ENCODE data around the gene KAZN.
A peak's percentile ranks its signal among the peaks of the same experiment; 100 is the strongest.

Gene KAZN

GRCh38 chr1:14919751-14920150, 321.3 kb downstream of the KAZN start:
- TF ChIP-seq CTCF (IDR thresholded peaks at IDR 0.05; ENCODE audit: control insufficient read depth, extremely low read depth, insufficient read depth) = no peak
- H3K4me3 ChIP-seq (ENCODE audit: low read depth, low read length) = no peak overlapping the region
- no peak for DNase-seq (ENCODE audit: low read depth)

- H3K4me3 ChIP-seq (ENCODE audit: low read depth, low read length) = no peak overlapping the region
- no peak for DNase-seq (ENCODE audit: low read depth)
- TF ChIP-seq CTCF (IDR thresholded peaks at IDR 0.05; ENCODE audit: control insufficient read depth, extremely low read depth, insufficient read depth) = no peak
Measured at GRCh38 chr1:14921057-14921456, 322.6 kb downstream of the KAZN start.

- no peak for TF ChIP-seq CTCF (IDR thresholded peaks at IDR 0.05; ENCODE audit: control insufficient read depth, extremely low read depth, insufficient read depth)
- DNase-seq (ENCODE audit: low read depth) = no peak
- peak overlapping the region; percentile 28; the same call in 1 of the 2 replicates for H3K4me3 ChIP-seq (ENCODE audit: low read depth, low read length)
Measured at GRCh38 chr1:14922942-14923726, 324.6 kb downstream of the KAZN start.

GRCh38 chr1:14923727-14924452, 325.4 kb downstream of the KAZN start:
- no peak for DNase-seq (ENCODE audit: low read depth)
- H3K4me3 ChIP-seq (ENCODE audit: low read depth, low read length) = peak overlapping the region; percentile 28; the same call in 1 of the 2 replicates
- TF ChIP-seq CTCF (IDR thresholded peaks at IDR 0.05; ENCODE audit: control insufficient read depth, extremely low read depth, insufficient read depth) = no peak

GRCh38 chr1:14924455-14925331, 326.2 kb downstream of the KAZN start:
- peak; percentile 40; the same call in 1 of the 2 replicates for TF ChIP-seq CTCF (IDR thresholded peaks at IDR 0.05; ENCODE audit: control insufficient read depth, extremely low read depth, insufficient read depth)
- peak overlapping the region; percentile 55 for H3K4me3 ChIP-seq (ENCODE audit: low read depth, low read length)
- DNase-seq (ENCODE audit: low read depth) = no peak

- no peak for DNase-seq (ENCODE audit: low read depth)
- H3K4me3 ChIP-seq (ENCODE audit: low read depth, low read length) = peak overlapping the region; percentile 55
- no peak for TF ChIP-seq CTCF (IDR thresholded peaks at IDR 0.05; ENCODE audit: control insufficient read depth, extremely low read depth, insufficient read depth)
Measured at GRCh38 chr1:14925336-14926136, 327.1 kb downstream of the KAZN start.

Data from LNCaP clone FGC (cell line).